ENCODE data around the gene TCERG1L. TPM values are rescaled to one million over a fixed set of nuclear protein-coding genes. Genes with fewer than 3 reads are reported as not detected.

The TCERG1L gene
- total RNA-seq, 1 donor from 2014 or later, result 0.91 TPM

GRCh38 chr10:131270461-131271190, 40.9 kb downstream of the TCERG1L start:
- no peak for DNase-seq (ENCODE audit: low spot score)

GRCh38 chr10:131269776-131270460, 41.6 kb downstream of the TCERG1L start:
- no peak for DNase-seq (ENCODE audit: low spot score)

GRCh38 chr10:131267814-131268095, 43.8 kb downstream of the TCERG1L start:
- no peak for DNase-seq (ENCODE audit: low spot score)

- DNase-seq (ENCODE audit: low spot score), result no peak
These were observed 44.3 kb downstream of the TCERG1L start for GRCh38 chr10:131266936-131267813.

- DNase-seq (ENCODE audit: low spot score), result no peak
These were observed 47.3 kb downstream of the TCERG1L start for GRCh38 chr10:131264110-131264788.

- DNase-seq (ENCODE audit: low spot score), result no peak
These were observed 49.5 kb downstream of the TCERG1L start for GRCh38 chr10:131261890-131262475.

- no peak for DNase-seq (ENCODE audit: low spot score)
These were observed 50.9 kb downstream of the TCERG1L start for GRCh38 chr10:131260452-131261211.

GRCh38 chr10:131260031-131260430, 51.5 kb downstream of the TCERG1L start:
- no peak for DNase-seq (ENCODE audit: low spot score)

GRCh38 chr10:131259535-131259934, 52.0 kb downstream of the TCERG1L start:
- no peak for DNase-seq (ENCODE audit: low spot score)

GRCh38 chr10:131258256-131258655, 53.3 kb downstream of the TCERG1L start:
- DNase-seq (ENCODE audit: low spot score), result no peak

GRCh38 chr10:131257027-131257426, 54.5 kb downstream of the TCERG1L start:
- no peak for DNase-seq (ENCODE audit: low spot score)

- no peak for DNase-seq (ENCODE audit: low spot score)
These were observed 56.7 kb downstream of the TCERG1L start for GRCh38 chr10:131254859-131255252.

- no peak for DNase-seq (ENCODE audit: low spot score)
These were observed 57.3 kb downstream of the TCERG1L start for GRCh38 chr10:131253931-131254858.

GRCh38 chr10:131252567-131253276, 58.8 kb downstream of the TCERG1L start:
- no peak for DNase-seq (ENCODE audit: low spot score)

GRCh38 chr10:131251146-131251541, 60.4 kb downstream of the TCERG1L start:
- no peak for DNase-seq (ENCODE audit: low spot score)

- no peak for DNase-seq (ENCODE audit: low spot score)
These were observed 60.9 kb downstream of the TCERG1L start for GRCh38 chr10:131250454-131251145.

- no peak for DNase-seq (ENCODE audit: low spot score)
These were observed 61.6 kb downstream of the TCERG1L start for GRCh38 chr10:131249955-131250344.

- no peak for DNase-seq (ENCODE audit: low spot score)
These were observed 62.1 kb downstream of the TCERG1L start for GRCh38 chr10:131249238-131249954.
